OCI-LY7 (cell line): ENCODE data around the gene LINGO4. TPM values are rescaled to one million over a fixed set of nuclear protein-coding genes. Genes with fewer than 3 reads are reported as not detected.

Experiments used
- BruUV-seq: library from RNA; stranded (reverse); fragments of 400-500 nt; replicated peaks from 2 replicates; lab custom pipeline; 2021; lab: Mats Ljungman, UMichigan
- CTCF ChIA-PET: fragments of 300-600 bp; sonication (Branson Sonifier 250); formaldehyde crosslinking; loops from one replicate; lab custom pipeline; 2022; ENCODE audit warnings: antibody characterized with exemption; ENCODE audit not compliant: unreplicated experiment; lab: Charles Lee
- POLR2A ChIA-PET: fragments of 300-600 bp; sonication (Branson Sonifier 250); formaldehyde crosslinking; loops from one replicate; lab custom pipeline; 2022; ENCODE audit warnings: antibody characterized with exemption; lab: Charles Lee
- DNase-seq: peaks from one replicate; pipeline ENCODE4 v3.0.0-alpha.2; 2015; ENCODE audit warnings: low spot score
- H2AFZ ChIP-seq: fragments of 200-600 bp; sonication (generic), shearing (Covaris generic); 2 replicates; pipeline ENCODE4 v1.6.1; 2014; ENCODE audit warnings: mild to moderate bottlenecking, antibody characterized with exemption, low read length, moderate library complexity
- H3K27ac ChIP-seq: fragments of 200-600 bp; sonication (generic); 2 replicates; pipeline ENCODE4 v1.5.1; 2014; ENCODE audit warnings: mixed run types, low read depth, mild to moderate bottlenecking, moderate library complexity, low read length, inconsistent platforms; ENCODE audit not compliant: poor library complexity, severe bottlenecking
- H3K36me3 ChIP-seq: fragments of 200-600 bp; sonication (generic); 2 replicates; pipeline ENCODE4 v1.6.1; 2014; ENCODE audit warnings: mild to moderate bottlenecking, antibody characterized with exemption, low read length, moderate library complexity, mixed read lengths; ENCODE audit not compliant: insufficient read depth
- H3K4me1 ChIP-seq: fragments of 200-600 bp; sonication (generic); 2 replicates; pipeline ENCODE4 v1.5.1; 2014; ENCODE audit warnings: mild to moderate bottlenecking, low read length; ENCODE audit not compliant: insufficient read depth, poor library complexity, severe bottlenecking
- H3K4me2 ChIP-seq: fragments of 200-600 bp; sonication (generic); 2 replicates; pipeline ENCODE4 v1.6.1; 2014; ENCODE audit warnings: mild to moderate bottlenecking, low read length
- H3K4me3 ChIP-seq: fragments of 200-600 bp; sonication (generic); 2 replicates; pipeline ENCODE4 v1.5.1; 2014; ENCODE audit warnings: mild to moderate bottlenecking, low read depth, low read length; ENCODE audit not compliant: poor library complexity, severe bottlenecking
- H3K79me2 ChIP-seq: fragments of 200-600 bp; sonication (generic); 2 replicates; pipeline ENCODE4 v1.6.1; 2016; ENCODE audit warnings: low read depth, mild to moderate bottlenecking, low read length, moderate library complexity, mixed read lengths; ENCODE audit not compliant: insufficient read depth
- H3K9me2 ChIP-seq: fragments of 200-600 bp; sonication (generic); 2 replicates; pipeline ENCODE4 v1.6.1; 2016; ENCODE audit warnings: mild to moderate bottlenecking, low read length, mixed read lengths; ENCODE audit not compliant: insufficient read depth
- H3K9me3 ChIP-seq: fragments of 200-600 bp; sonication (generic); 2 replicates; pipeline ENCODE4 v1.6.1; 2014; ENCODE audit warnings: mild to moderate bottlenecking, mixed run types, low read length, mixed read lengths
- H4K20me1 ChIP-seq: fragments of 200-600 bp; sonication (generic); 2 replicates; pipeline ENCODE4 v1.6.1; 2014; ENCODE audit warnings: mild to moderate bottlenecking, antibody characterized with exemption, low read length, moderate library complexity, mixed read lengths; ENCODE audit not compliant: insufficient read depth
- CTCF ChIP-seq: fragments of 200-600 bp; sonication (generic); conservative IDR thresholded peaks from 2 replicates; pipeline ENCODE4 v1.5.1; 2014; ENCODE audit warnings: mild to moderate bottlenecking, antibody characterized with exemption, low read length, moderate library complexity, mixed read lengths
- EZH2phosphoT487 ChIP-seq: fragments of 200-600 bp; sonication (generic); IDR thresholded peaks from 2 replicates; pipeline ENCODE4 v1.6.1; 2018; ENCODE audit warnings: low read depth, borderline replicate concordance, mild to moderate bottlenecking, mixed run types, antibody characterized with exemption, low read length, moderate library complexity, mixed read lengths
- intact Hi-C: fragments of 100-400 bp; cut with micrococcal nuclease; formaldehyde crosslinking; loops from one replicate; pipeline ENCODE4 v1.10.0; 2022; ENCODE audit not compliant: unreplicated experiment
- total RNA-seq, 2 experiments: library from RNA; depleted of rRNA in 1 of 2; stranded (reverse); fragments of >200 nt in 1 of 2; shearing (Covaris generic) in 1 of 2; gene quantifications; 2 replicates each; pipeline ENCODE4 v1.2.3, GENCODE V29; 2014 to 2022

LINGO4 gene
- total RNA-seq, 2 experiments from 2014 or later, result not detected

- CTCF ChIA-PET, result no interaction called here
- BruUV-seq, result no TSS peak
- TF ChIP-seq EZH2phosphoT487, result no peak
- TF ChIP-seq CTCF, result no peak
- H4K20me1 ChIP-seq, result no peaks in the 10 kb centered on the region
- no peaks in the 10 kb centered on the region for H3K79me2 ChIP-seq
- no peak overlapping the region for H2AFZ ChIP-seq
- H3K4me3 ChIP-seq, result no peak overlapping the region
- H3K36me3 ChIP-seq, result no peaks in the 10 kb centered on the region
- no peak for DNase-seq
- no peak overlapping the region for H3K27ac ChIP-seq
- POLR2A ChIA-PET, result no interaction called here
- no peaks in the 10 kb centered on the region for H3K9me2 ChIP-seq
- intact Hi-C loops, result no loop called here
- H3K9me3 ChIP-seq, result no peaks in the 10 kb centered on the region
- H3K4me2 ChIP-seq, result no peak overlapping the region
- peaks cover 25% of the 10 kb centered on the region for H3K4me1 ChIP-seq
Observed at GRCh38 chr1:151819227-151819835, 14.1 kb upstream of the LINGO4 start.

GRCh38 chr1:151817353-151817730, 12.1 kb upstream of the LINGO4 start:
- intact Hi-C loops, result no loop called here
- Histone ChIP-seq H4K20me1 (no peaks in the 10 kb centered on the region), H3K79me2 (no peaks in the 10 kb centered on the region), H3K27ac (no peak overlapping the region), H3K9me2 (no peaks in the 10 kb centered on the region), H3K9me3 (no peaks in the 10 kb centered on the region), H3K4me3 (no peak overlapping the region), H3K4me2 (peak overlapping the region; percentile 56), H3K4me1 (peaks cover 20% of the 10 kb centered on the region), H3K36me3 (no peaks in the 10 kb centered on the region), H2AFZ (peak overlapping the region; percentile 66; the same call in 1 of the 2 replicates)
- CTCF ChIA-PET, result no interaction called here
- BruUV-seq, result no TSS peak
- DNase-seq, result peak; percentile 53
- POLR2A ChIA-PET, result no interaction called here
- no peak for TF ChIP-seq CTCF
- no peak for TF ChIP-seq EZH2phosphoT487

GRCh38 chr1:151816548-151817352, 11.5 kb upstream of the LINGO4 start:
- H3K4me1 ChIP-seq, result peaks cover 19% of the 10 kb centered on the region
- peak overlapping the region; percentile 66; the same call in 1 of the 2 replicates for H2AFZ ChIP-seq
- intact Hi-C loops, result no loop called here
- H3K9me2 ChIP-seq, result no peaks in the 10 kb centered on the region
- no TSS peak for BruUV-seq
- DNase-seq, result no peak
- ChIA-PET POLR2A (interaction anchor here (0.7 kb wide), 1 partner anchor 53 kb away, joined by 3 read pairs; the partner anchor contains the start of gene MRPL9), CTCF (no interaction called here)
- H3K4me3 ChIP-seq, result no peak overlapping the region
- no peak for TF ChIP-seq CTCF
- no peak for TF ChIP-seq EZH2phosphoT487
- H3K79me2 ChIP-seq, result no peaks in the 10 kb centered on the region
- H4K20me1 ChIP-seq, result no peaks in the 10 kb centered on the region
- H3K36me3 ChIP-seq, result no peaks in the 10 kb centered on the region
- no peak overlapping the region for H3K27ac ChIP-seq
- H3K9me3 ChIP-seq, result no peaks in the 10 kb centered on the region
- peak overlapping the region; percentile 56 for H3K4me2 ChIP-seq
